Heart left ventricle (tissue), 13 donors: ENCODE results near the gene ARHGEF7.

Experiments
- POLR2A ChIP-seq, 2 donors: fragments of 450-650 bp; IDR thresholded peaks; one replicate each; pipeline ENCODE4 v1.6.1; 2017; ENCODE audit warnings: antibody characterized with exemption in 2 of 2, mild to moderate bottlenecking in 2 of 2, moderate library complexity in 2 of 2
- TF ChIP-seq, protein P1 (sequence below), 12 donors: fragments of 200-600 bp; sonication (generic) in 4 of 12; IDR thresholded peaks; one replicate each; pipeline versions ENCODE4 v1.5.0 to v1.8.0; 2018 to 2022; ENCODE audit warnings: antibody characterized with exemption in 12 of 12, mild to moderate bottlenecking in 5 of 12
- donor health status: ischemic (EF 13 %, LVEDD 7.1; RV severe dilation, severe dysfunction).
- donor health status: DM: no; HTN: yes; CAD: no.
- donor health status: DM: no; HTN: no; CAD: no.
- donor health status: ischemic (EF 25% LVEDD 6.9; RV normal size, moderate dysfunction).
- donor health status: ischemic (EF 25% LVEDD 5.7; RV mildly dilated, moderate dysfunction).
- donor health status: ischemic (EF 35%, LVEDD 5.7; RV mildly dilated, moderate dysfunction).
- donor health status: nonischemic (EF 11% LVEDD 7.7; RV severe dilation, severe dysfunction).
- donor health status: DM: yes; HTN: yes; CAD: no.
- donor health status: PGD.
- donor health status: ischemic (EF 29% LVEDD 5.4; RV normal size, mild dysfunction).
- donor health status: nonischemic (EF 23%, LVEDD 6.1; RV moderate dilation, normal function).

GRCh38 chr13:111325941-111326620 is 211.0 kb downstream of the ARHGEF7 start:
- TF ChIP-seq, protein P1, sequence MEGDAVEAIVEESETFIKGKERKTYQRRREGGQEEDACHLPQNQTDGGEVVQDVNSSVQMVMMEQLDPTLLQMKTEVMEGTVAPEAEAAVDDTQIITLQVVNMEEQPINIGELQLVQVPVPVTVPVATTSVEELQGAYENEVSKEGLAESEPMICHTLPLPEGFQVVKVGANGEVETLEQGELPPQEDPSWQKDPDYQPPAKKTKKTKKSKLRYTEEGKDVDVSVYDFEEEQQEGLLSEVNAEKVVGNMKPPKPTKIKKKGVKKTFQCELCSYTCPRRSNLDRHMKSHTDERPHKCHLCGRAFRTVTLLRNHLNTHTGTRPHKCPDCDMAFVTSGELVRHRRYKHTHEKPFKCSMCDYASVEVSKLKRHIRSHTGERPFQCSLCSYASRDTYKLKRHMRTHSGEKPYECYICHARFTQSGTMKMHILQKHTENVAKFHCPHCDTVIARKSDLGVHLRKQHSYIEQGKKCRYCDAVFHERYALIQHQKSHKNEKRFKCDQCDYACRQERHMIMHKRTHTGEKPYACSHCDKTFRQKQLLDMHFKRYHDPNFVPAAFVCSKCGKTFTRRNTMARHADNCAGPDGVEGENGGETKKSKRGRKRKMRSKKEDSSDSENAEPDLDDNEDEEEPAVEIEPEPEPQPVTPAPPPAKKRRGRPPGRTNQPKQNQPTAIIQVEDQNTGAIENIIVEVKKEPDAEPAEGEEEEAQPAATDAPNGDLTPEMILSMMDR (IDR thresholded peaks at IDR 0.05): no peak
- TF ChIP-seq POLR2A (IDR thresholded peaks at IDR 0.05): no peak
